B cell (primary cell): Measurements from ENCODE around the gene RICTOR. TPM values are rescaled to one million over a fixed set of nuclear protein-coding genes. Genes with fewer than 3 reads are reported as not detected.

Experiments
- ATAC-seq: fragments of 200-7000 bp; cut with Tn5 transposase; one replicate; pipeline ENCODE4 v1.10.0; 2021; ENCODE audit warnings: low read depth, mild to moderate bottlenecking, moderate number of reproducible peaks, moderate library complexity
- CTCF ChIA-PET: fragments of 350-600 bp; sonication (Branson Sonifier 250); formaldehyde crosslinking; loops from one replicate; lab custom pipeline; 2021; ENCODE audit warnings: antibody characterized with exemption, inconsistent platforms; lab: Charles Lee
- POLR2A ChIA-PET: fragments of 350-600 bp; sonication (Branson Sonifier 250); formaldehyde crosslinking; loops from one replicate; lab custom pipeline; 2021; ENCODE audit warnings: antibody characterized with exemption; lab: Charles Lee
- DNase-seq: peaks from one replicate; pipeline ENCODE4 v3.0.0; 2013
- H2AFZ ChIP-seq: 2 replicates; pipeline ENCODE4 v1.6.1; 2012; ENCODE audit warnings: mild to moderate bottlenecking, low read depth, low read length; ENCODE audit not compliant: insufficient read depth, poor library complexity, severe bottlenecking
- H3K27ac ChIP-seq, 2 donors: 1 replicate in 1 of 2; 2 replicates in 1 of 2; pipeline ENCODE4 v1.5.1; 2012 to 2013; ENCODE audit warnings: low read length in 2 of 2, mild to moderate bottlenecking in 2 of 2, moderate library complexity in 1 of 2
- H3K27me3 ChIP-seq, 4 experiments: fragments of 200-600 bp in 1 of 4; sonication (generic) in 1 of 4; replicated peaks in 1 of 4; 1 replicate in 2 of 4; 2 replicates in 2 of 4; pipeline versions ENCODE4 v1.6.1 to v1.7.0; 2013 to 2016; ENCODE audit warnings: low read length in 3 of 4, mild to moderate bottlenecking in 2 of 4, mixed read lengths in 1 of 4, moderate library complexity in 1 of 4; ENCODE audit not compliant: insufficient read depth in 4 of 4, control insufficient read depth in 3 of 4; ENCODE audit errors: control extremely low read depth in 1 of 4
- H3K36me3 ChIP-seq, 2 experiments: replicated peaks in 1 of 2; 1 replicate in 1 of 2; 2 replicates in 1 of 2; pipeline versions ENCODE4 v1.6.1 to v1.7.1; 2013; ENCODE audit warnings: low read length in 1 of 2; ENCODE audit not compliant: insufficient read depth in 2 of 2, control insufficient read depth in 1 of 2; ENCODE audit errors: control extremely low read depth in 1 of 2, extremely low read depth in 1 of 2
- H3K4me1 ChIP-seq, 2 donors: fragments of 200-600 bp in 1 of 2; sonication (generic) in 1 of 2; 1 replicate in 1 of 2; 2 replicates in 1 of 2; pipeline versions ENCODE4 v1.5.1 to v1.6.1; 2013 to 2017; ENCODE audit warnings: low read length in 2 of 2; ENCODE audit not compliant: control insufficient read depth in 2 of 2, insufficient read depth in 2 of 2
- H3K4me2 ChIP-seq: replicated peaks from 2 replicates; pipeline ENCODE3; 2012; ENCODE audit warnings: mild to moderate bottlenecking, low read depth, low read length; ENCODE audit not compliant: poor library complexity, severe bottlenecking
- H3K4me3 ChIP-seq, 5 experiments: fragments of 200-600 bp in 1 of 5; sonication (generic) in 1 of 5; 1 replicate in 3 of 5; 2 replicates in 2 of 5; pipeline versions ENCODE4 v1.5.1 to v1.7.0; 2011 to 2016; ENCODE audit warnings: low read length in 4 of 5, mild to moderate bottlenecking in 4 of 5, low read depth in 2 of 5, control low read depth in 1 of 5, moderate library complexity in 1 of 5; ENCODE audit not compliant: insufficient read depth in 1 of 5; ENCODE audit errors: control extremely low read depth in 1 of 5, extremely low read depth in 1 of 5
- H3K79me2 ChIP-seq: fragments of 200-600 bp; sonication (generic); one replicate; pipeline ENCODE4 v1.6.0; 2016; ENCODE audit warnings: low read length; ENCODE audit not compliant: control insufficient read depth, insufficient read depth
- H3K9ac ChIP-seq: fragments of 200-600 bp; sonication (generic); 2 replicates; pipeline ENCODE4 v1.6.1; 2017; ENCODE audit warnings: mild to moderate bottlenecking, low read length, moderate library complexity
- H3K9me3 ChIP-seq, 3 donors: one replicate each; pipeline versions ENCODE4 v1.6.1 to v1.7.1; 2013; ENCODE audit warnings: low read length in 2 of 3; ENCODE audit not compliant: control insufficient read depth in 2 of 3, insufficient read depth in 1 of 3; ENCODE audit errors: control extremely low read depth in 1 of 3
- H4K20me1 ChIP-seq: 2 replicates; pipeline ENCODE4 v1.6.0; 2012; ENCODE audit warnings: mild to moderate bottlenecking, low read length; ENCODE audit not compliant: insufficient read depth, control insufficient read depth, poor library complexity, severe bottlenecking
- H3K27ac Mint-ChIP-seq: one replicate; pipeline ENCODE4 v1.8.0; 2021; ENCODE audit warnings: mixed read lengths
- H3K27me3 Mint-ChIP-seq: one replicate; pipeline ENCODE4 v1.8.0; 2021; ENCODE audit warnings: mixed read lengths
- H3K4me1 Mint-ChIP-seq: one replicate; pipeline ENCODE4 v1.8.0; 2021; ENCODE audit warnings: mixed read lengths
- H3K4me3 Mint-ChIP-seq: one replicate; pipeline ENCODE4 v1.8.0; 2021; ENCODE audit warnings: mixed read lengths
- H3K9me3 Mint-ChIP-seq: one replicate; pipeline ENCODE4 v1.8.0; 2022; ENCODE audit warnings: mixed read lengths; ENCODE audit not compliant: insufficient read depth
- CTCF ChIP-seq: fragments of 200-600 bp; IDR thresholded peaks from one replicate; pipeline ENCODE4 v1.8.0; 2022; ENCODE audit warnings: antibody characterized with exemption, mild to moderate bottlenecking
- EZH2 ChIP-seq: IDR thresholded peaks from 2 replicates; pipeline ENCODE4 v1.6.1; 2012; ENCODE audit warnings: borderline replicate concordance, low read depth, mild to moderate bottlenecking, moderate library complexity, low read length; ENCODE audit not compliant: insufficient read depth, poor library complexity, severe bottlenecking
- WGBS: methylation state at CpG from one replicate; pipeline ENCODE4 v1.1.5; 2013; ENCODE audit warnings: missing lambda C conversion rate; ENCODE audit not compliant: insufficient coverage; 5-methylcytosine and 5-hydroxymethylcytosine counted together
- intact Hi-C: fragments of 100-400 bp; cut with micrococcal nuclease; formaldehyde crosslinking; loops from one replicate; pipeline ENCODE4 v1.10.0; 2022
- polyA plus RNA-seq: library from polyadenylated mRNA; depleted of rRNA; stranded (reverse); fragments of >200 nt; gene quantifications from 2 replicates; pipeline ENCODE4 v1.2.3, GENCODE V29; 2012
- total RNA-seq, 2 donors: library from RNA; stranded (reverse); fragments of 120-200 nt in 1 of 2; gene quantifications; 1 replicate in 1 of 2; 2 replicates in 1 of 2; pipeline versions ENCODE4 v1.2.3 to v1.2.4, GENCODE V29; 2013 to 2022

Gene RICTOR
- total and polyA plus RNA-seq, 2 donors (not counting 1 experiment from before 2014, with no cell fraction given): 15.4 to 84.3 TPM

- Histone ChIP-seq H3K27me3 (no peaks in the 10 kb centered on the region), H3K4me1 (no peaks in the 10 kb centered on the region), H2AFZ (no peak overlapping the region), H4K20me1 (no peaks in the 10 kb centered on the region), H3K79me2 (no peaks in the 10 kb centered on the region), H3K27ac (no peak overlapping the region), H3K36me3 (no peaks in the 10 kb centered on the region), H3K4me3 (no peak overlapping the region), H3K9me3 (peaks cover 0 to 8% (median 0%) of the 10 kb centered on the region in 3 donors), H3K9ac (no peak overlapping the region), H3K4me2 (no peak overlapping the region)
- intact Hi-C loops: no loop called here
- ATAC-seq (no peak), DNase-seq (no peak)
- H3K9me3 Mint-ChIP-seq: no peaks in the 10 kb centered on the region
- no peaks in the 10 kb centered on the region for H3K4me1 Mint-ChIP-seq
- no peak overlapping the region for H3K27ac Mint-ChIP-seq
- TF ChIP-seq CTCF: no peak
- no peak for TF ChIP-seq EZH2
- no peak overlapping the region for H3K4me3 Mint-ChIP-seq
- WGBS: 73% methylated on average over 2 of the region's 3 CpGs
- CTCF ChIA-PET: interaction anchor here (1.6 to 5.5 kb wide), 2 partner anchors 12 to 482 kb away, joined by 3 to 59 read pairs; no protein-coding TSS in a partner anchor
- POLR2A ChIA-PET: no interaction called here
- peaks cover 39% of the 10 kb centered on the region for H3K27me3 Mint-ChIP-seq
Measured at GRCh38 chr5:38923661-38924451, 150.3 kb downstream of the RICTOR start.

- TF ChIP-seq CTCF (peak; percentile 75), EZH2 (no peak)
- H3K9ac ChIP-seq: no peak overlapping the region
- no peak overlapping the region for H3K27ac Mint-ChIP-seq
- no peaks in the 10 kb centered on the region for H3K4me1 ChIP-seq
- H3K27me3 Mint-ChIP-seq: peaks cover 43% of the 10 kb centered on the region
- no peaks in the 10 kb centered on the region for H3K79me2 ChIP-seq
- ChIA-PET CTCF (interaction anchor here (0.6 to 5.5 kb wide), 5 partner anchors 9 to 480 kb away, joined by 3 to 59 read pairs (median 3); no protein-coding TSS in a partner anchor), POLR2A (no interaction called here)
- H4K20me1 ChIP-seq: no peaks in the 10 kb centered on the region
- intact Hi-C loops: loop anchor here (1.0 kb wide), 1 partner anchor 481 kb away; no protein-coding TSS in a partner anchor
- H3K27me3 ChIP-seq: no peaks in the 10 kb centered on the region
- H3K4me2 ChIP-seq: no peak overlapping the region
- H3K9me3 ChIP-seq: peaks cover 0 to 4% (median 0%) of the 10 kb centered on the region in 3 donors
- no peak overlapping the region for H3K4me3 Mint-ChIP-seq
- H3K36me3 ChIP-seq: no peaks in the 10 kb centered on the region
- 0% methylated on average over 1 of the region's 1 CpG for WGBS
- no peaks in the 10 kb centered on the region for H3K4me1 Mint-ChIP-seq
- H2AFZ ChIP-seq: no peak overlapping the region
- H3K4me3 ChIP-seq: no peak overlapping the region
- H3K9me3 Mint-ChIP-seq: no peaks in the 10 kb centered on the region
- H3K27ac ChIP-seq: no peak overlapping the region
- peak; percentile 39 for DNase-seq
- no peak for ATAC-seq
Measured at GRCh38 chr5:38922199-38922598, 152.0 kb downstream of the RICTOR start.
